DMS 273 treated with DMSO at 0.1 percent for 48 hours (cell line): Measurements from ENCODE around the gene ACSL6.

Source experiments
- DNase-seq: peaks from one replicate; lab custom pipeline; 2025; lab: John Stamatoyannopoulos, UW

Gene ACSL6, protein sequence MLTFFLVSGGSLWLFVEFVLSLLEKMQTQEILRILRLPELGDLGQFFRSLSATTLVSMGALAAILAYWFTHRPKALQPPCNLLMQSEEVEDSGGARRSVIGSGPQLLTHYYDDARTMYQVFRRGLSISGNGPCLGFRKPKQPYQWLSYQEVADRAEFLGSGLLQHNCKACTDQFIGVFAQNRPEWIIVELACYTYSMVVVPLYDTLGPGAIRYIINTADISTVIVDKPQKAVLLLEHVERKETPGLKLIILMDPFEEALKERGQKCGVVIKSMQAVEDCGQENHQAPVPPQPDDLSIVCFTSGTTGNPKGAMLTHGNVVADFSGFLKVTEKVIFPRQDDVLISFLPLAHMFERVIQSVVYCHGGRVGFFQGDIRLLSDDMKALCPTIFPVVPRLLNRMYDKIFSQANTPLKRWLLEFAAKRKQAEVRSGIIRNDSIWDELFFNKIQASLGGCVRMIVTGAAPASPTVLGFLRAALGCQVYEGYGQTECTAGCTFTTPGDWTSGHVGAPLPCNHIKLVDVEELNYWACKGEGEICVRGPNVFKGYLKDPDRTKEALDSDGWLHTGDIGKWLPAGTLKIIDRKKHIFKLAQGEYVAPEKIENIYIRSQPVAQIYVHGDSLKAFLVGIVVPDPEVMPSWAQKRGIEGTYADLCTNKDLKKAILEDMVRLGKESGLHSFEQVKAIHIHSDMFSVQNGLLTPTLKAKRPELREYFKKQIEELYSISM

DNA sequence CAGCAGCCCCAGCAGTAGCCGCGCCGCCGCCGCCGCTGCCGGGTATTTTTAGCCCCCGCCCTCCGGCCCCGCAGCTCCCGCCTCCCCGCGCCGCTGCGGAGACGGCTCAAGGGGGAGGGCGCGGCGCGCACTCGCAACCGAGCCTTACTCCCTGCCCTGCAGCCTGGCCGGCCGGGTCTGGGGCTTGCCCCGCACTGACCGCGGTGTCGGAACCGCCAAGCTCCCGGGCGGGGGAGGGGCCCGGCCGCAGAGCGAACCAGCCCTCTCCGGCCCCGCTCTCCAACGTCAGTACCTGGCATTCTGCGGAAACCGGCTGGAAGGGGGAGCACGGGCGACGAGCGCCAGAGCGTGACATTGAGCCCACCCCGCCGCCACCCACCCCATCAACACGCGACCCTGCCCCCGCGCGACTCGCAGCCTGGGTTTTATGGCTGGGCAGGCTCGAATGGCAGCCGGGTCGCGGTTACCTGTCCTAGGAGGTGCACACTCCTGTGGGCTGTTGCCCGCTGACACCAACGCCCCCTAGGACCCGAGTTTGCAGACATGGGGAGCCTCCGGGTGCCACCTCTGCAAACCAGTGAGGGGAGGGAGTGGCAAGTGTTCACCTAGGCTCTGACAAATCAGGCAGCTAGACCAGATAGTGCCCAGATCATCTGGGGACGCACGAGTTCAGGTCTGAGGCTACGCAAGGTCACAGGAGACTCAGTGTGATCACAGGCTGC lies at the start of gene ACSL6:
TSS of gene ACSL6 (minus strand) at position 37 of the 722 bp plus-strand sequence. CDS start 105 bp downstream, outside the sequence.
- no peak for DNase-seq

DNA sequence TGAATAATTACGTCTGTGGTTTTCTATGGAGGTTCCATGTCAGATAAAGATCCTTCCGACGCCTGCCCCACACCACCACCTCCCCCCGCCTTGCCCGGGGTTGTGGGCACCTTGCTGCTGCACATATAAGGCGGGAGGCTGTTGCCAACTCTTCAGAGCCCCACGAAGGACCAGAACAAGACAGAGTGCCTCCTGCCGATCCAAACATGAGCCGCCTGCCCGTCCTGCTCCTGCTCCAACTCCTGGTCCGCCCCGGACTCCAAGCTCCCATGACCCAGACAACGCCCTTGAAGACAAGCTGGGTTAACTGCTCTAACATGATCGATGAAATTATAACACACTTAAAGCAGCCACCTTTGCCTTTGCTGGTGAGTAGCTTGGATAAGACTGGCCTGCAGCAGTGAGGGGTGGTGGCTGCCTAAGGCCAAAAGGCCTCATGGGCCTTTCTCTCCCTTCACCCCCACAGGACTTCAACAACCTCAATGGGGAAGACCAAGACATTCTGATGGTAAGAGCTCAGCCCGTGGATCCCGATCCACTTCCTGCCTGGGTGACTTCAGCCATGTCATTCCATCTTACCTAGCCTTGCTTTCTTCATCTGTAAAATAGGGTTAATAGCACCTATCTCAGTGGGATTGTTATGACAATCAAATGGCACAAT lies 49.2 kb upstream of the ACSL6 start, which contains the start of gene IL3:
TSS of gene IL3 (plus strand) at position 155 of the 661 bp plus-strand sequence. CDS start at position 207, 52 bp downstream.
- no peak for DNase-seq

DNA sequence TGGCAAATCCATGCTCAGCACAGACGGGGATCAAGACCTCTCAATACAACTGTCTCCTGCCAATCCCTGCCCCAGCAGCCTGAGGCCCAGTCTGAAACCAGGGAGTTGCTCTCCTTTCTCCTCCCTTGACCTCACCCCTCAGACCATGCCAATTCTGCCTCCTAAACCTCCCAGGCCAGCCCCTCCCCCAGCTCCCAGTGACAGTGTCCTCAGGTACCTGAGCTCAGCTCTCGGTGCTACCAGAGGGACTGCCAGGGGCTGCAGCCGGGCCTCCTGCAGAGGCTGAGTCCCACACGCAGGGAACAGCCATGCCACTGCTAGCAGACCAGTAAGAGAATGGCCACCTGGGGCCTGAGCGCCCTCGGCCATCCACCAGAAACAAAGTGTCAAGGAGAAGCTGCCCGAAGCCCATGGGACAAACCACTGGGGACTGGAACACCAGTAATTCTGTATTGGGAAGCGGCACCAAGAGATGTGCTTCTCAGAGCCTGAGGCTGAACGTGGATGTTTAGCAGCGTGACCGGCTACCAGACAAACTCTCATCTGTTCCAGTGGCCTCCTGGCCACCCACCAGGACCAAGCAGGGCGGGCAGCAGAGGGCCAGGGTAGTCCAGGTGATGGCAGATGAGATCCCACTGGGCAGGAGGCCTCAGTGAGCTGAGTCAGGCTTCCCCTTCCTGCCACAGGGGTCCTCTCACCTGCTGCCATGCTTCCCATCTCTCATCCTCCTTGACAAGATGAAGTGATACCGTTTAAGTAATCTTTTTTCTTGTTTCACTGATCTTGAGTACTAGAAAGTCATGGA lies 48.4 kb upstream of the ACSL6 start:
- DNase-seq: no peak

DNA sequence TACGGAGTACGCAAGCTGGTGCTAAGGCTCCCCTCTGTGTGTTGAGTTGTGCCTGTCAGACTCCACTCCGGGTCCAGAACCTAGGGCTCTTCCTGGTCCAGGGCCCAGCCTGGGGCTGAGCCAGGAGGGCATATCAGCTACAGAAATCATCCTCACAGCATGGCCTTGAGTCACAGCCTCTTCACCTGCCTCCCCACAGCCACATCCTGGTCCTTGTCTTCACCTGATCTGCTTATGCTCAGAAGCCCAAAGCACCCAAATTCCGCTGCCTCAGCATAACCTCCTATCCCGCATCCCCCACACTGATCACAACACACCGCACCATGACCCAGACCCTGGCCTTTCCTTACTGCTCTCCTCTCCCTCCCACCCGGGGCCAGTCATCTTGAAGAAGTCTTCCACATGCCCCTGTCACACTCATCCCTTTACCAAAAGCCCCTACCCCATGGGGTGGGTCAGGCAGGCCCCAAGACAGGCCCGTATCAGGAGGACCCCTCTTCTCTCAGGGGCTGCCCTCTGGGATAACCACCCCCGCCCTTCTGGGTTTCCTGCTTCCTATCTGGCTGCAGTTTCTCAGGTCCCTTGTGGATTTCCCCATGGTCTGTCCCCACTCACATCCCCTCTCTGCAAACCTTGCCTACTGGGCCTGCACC lies 47.7 kb upstream of the ACSL6 start:
- no peak for DNase-seq

DNA sequence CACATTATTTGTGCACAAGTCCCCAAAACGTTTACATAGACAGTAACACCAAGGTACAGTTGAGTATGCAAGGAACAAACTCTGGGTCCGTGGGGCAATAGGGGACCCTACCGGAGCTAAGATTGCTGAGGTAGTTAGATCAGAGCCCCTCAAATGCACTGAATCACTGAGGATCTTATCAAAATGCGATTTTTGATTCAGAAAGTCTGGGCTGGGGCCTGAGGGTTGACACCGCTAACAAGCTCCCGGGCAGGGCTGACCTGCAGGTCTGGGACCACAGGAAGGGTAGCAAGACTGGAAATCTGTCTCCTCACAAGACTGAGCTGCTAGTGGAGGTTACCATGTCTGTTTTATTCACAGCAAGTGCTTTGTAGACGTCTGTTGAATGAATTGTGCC lies 47.2 kb upstream of the ACSL6 start:
- DNase-seq: no peak

DNA sequence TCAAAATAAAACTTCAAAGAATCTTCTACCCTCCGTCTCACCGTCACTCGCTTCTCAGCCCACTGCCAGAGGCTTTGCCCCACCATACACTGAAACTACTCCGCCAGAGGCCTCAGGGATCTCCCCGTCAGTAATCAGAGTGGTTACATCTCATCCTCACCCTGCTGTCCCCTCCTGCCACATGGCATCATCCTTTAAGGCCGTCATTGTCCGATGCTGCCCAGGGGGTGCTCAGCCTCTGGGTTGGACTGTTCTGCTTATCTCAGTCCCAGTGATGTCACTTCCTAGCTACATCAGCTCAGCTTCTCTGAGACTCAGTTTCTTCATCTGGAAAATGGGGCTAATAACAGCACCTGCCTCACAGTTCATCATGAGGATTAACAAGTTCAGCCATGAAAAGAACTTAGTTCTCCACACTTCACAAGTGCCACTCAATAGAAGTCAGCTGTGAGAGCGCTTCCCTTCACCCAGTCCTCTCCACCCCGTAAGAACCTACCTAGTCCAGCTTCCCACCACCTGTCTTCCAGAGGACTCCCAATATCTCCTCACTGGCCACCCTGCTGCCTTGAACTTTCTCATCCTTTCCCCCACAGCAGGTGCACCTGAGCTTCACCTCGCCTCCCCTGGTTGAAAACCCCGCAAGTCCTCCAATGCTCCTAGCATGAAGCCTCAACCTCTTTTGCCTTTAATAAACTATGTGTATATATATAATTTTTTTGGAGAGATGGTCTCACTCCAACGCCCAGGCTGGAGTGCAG lies 46.2 kb upstream of the ACSL6 start:
- no peak for DNase-seq

DNA sequence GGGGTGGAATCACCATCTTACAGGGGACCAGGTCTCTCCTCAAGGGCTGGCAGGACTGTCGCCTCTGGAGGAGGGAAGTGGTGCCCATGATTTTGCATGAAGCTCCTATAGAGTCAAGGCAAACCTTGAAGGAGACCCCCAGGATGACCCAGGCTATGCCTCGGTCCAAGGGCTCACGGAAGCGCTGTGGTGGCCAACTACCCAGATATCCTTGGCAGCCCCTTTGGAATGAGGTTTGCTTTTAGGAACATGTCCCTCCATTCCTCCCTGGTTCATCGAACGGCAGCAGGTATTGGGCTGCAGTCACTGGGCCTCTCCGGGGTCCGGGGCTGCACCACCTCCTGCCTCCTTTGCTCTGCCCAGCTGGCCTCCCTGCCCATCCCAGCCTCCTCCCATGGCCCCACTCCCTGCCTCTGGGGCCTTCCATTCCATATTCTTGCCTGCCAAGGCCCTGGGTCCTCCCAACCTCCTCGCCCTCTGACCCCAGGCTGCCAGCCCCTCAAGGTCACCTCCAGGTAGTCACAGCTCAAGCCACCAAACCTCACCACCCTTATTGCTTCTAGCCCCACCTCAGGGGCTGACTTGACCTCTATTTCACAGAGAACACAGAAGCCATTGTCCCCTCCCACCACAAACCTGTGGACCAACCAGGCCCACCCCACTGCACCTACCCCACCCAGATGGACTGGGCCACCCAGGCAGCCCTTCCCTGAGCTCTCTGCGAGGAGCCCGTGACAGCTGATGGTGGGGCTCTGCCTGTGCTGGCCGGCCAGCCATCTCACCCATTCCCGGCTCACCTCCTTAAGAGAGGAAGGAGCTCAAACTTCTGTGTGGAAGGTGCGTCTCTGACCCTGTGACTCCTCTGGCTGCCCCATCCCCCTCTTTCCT lies 45.4 kb upstream of the ACSL6 start:
- DNase-seq: no peak

DNA sequence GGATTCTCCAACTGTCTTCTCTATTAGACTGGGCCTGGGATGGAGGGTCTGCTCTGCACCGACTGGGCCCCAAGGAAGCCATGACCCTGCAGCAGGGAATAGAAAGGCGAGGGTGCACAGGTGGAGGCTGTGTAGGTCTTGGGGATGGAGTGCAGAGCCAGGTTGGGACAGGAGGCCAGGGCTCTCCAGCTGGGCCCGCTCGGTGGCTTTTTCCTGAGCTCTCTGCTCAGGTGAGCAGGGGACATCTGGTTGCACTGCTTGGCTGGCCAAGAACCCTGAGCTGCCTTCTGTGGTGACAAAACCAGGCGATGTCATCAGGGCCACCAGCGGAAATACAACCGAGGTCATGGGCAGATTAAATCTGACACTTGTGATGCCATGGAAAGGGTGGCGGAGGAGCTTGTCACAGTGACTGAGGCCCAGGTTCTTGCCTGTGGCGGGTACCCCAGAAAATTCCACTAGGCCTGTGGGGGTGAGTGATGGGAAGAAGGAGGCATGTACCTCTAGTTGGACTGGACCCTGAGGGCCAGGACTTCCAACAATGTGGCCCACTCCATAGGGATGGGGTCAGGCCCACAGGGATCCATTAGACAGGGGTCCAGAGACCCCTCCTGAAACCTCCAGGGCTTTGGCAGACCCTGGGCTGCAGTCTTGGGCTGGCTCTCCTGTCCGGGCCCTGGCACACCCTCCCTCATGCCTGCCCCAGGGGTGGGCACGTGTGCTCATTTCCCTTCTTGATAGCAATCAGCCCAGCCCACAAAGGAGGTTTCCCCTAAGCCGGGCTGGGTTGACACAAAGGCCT lies 44.6 kb upstream of the ACSL6 start:
- no peak for DNase-seq

DNA sequence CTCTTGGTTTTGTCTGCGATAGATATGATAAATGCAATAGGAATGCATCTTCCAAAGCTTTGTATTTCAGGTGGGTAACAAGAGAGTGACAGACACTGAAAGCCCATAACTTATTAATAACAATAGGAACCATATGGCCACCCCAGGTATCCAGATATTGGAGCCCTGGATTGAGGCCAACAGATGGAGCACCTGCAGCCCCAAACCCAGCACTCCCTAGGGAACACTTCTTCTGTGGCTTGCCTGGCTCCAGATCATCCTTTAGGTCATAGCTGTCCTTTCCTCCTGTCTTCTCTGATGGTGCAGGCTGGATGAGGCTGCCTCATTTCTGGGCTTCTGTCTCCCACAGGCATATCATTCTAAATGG lies 44.0 kb upstream of the ACSL6 start:
- no peak for DNase-seq

DNA sequence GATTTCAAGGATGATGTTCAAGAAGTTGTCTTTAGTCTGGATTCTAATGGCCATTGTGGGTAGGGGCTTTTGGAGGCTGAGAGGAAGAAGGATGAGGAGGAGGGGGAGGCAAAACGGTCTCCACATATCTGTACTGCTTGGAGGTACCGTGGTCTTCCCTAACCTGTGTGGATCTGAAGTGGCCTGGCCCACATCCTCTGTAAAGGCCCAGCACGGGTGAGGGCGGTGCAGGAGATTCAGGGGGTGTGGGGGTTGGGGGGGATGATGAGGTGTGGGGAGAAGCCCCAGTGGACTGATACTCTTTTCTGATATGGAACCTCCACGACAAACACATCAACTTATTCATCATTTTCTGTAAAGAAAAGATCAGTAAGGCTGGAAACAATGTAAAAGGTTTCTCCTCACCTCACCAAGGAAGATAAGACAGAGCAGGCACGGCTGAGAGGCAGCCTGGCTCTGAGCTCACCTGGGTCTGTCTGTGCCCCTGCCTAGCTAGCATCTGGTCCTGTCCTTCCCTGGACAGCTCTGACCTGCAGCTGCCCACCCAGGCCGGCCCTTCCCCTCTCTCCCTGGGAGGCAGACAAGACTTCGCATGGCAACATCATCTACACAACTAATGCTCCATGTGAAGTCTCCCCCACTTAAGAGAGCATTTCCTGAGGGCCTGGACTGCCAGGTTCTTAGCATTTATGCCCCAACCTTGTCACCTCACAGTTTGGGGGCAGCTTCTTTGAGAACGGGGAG lies 43.4 kb upstream of the ACSL6 start:
- no peak for DNase-seq

DNA sequence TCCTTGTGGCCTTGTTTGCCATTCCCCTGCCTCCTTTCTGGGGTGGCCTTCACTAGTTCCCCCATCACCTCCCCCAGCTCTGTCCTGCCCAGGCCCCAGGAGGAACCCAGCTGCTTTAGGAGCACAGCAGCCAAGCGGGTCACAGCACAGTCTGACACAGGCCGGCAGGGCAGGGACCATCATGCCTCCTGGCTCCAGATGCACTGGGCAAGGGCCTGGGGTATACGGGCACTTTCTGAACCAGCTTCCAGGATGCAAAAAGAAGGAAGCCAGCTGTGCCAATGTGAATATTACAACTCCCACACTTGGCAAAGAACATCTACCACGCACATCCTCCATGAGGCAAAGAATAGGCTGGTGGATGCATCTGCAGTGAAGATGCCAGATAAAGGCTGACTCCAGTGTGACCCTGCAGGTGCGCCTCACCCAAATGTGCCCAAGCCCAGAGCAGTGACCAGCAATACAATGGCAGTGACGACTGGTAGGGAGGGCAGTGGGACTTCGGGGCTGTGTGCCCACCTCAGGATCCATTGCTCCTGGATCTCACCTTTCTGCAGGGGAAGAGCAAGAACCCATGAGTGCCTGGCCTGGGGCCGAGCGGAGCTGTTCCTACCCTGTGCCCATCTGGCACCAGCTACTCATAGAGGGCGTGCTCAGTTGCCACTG lies 42.7 kb upstream of the ACSL6 start:
- no peak for DNase-seq

DNA sequence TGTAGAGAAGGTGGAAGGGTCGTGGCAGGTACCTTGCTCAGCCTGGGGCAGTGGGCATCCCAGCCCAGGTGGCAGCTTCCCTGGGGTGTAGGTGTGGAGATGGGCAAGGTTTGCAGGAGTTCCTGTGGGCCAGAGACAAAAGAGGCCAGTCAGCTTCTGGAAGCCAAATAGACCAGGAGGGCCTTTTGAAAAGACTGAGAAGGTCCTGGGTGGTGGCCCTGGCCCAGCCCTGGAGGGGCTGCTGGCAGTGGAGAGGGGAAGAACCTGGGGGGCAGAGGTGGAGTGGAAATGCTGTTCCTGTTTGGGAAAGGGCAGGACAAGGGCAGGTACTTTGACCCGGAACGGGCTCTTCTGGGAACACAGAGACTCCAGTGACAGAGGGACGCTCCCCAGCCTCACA lies 42.0 kb upstream of the ACSL6 start:
- no peak for DNase-seq

DNA sequence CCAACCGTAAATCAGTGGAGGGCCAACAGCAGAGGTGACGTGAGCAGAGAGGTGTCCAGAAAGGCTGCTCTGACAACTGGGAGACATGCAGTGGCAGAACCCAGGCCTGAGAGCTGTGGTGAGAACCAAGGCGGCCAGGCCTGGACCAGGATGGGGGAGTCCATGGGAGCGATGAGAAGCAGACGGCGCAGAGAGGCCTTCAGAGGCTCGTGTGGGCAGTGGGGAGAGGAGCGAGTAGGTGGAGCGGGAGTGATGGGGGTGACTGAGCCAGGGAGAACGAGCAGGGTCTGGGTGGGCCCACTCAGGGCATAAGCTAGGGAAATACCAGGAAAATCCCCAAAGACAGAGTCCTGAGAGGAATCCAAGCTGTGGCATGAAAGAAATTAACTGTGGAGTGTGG lies 41.1 kb upstream of the ACSL6 start:
- DNase-seq: no peak

DNA sequence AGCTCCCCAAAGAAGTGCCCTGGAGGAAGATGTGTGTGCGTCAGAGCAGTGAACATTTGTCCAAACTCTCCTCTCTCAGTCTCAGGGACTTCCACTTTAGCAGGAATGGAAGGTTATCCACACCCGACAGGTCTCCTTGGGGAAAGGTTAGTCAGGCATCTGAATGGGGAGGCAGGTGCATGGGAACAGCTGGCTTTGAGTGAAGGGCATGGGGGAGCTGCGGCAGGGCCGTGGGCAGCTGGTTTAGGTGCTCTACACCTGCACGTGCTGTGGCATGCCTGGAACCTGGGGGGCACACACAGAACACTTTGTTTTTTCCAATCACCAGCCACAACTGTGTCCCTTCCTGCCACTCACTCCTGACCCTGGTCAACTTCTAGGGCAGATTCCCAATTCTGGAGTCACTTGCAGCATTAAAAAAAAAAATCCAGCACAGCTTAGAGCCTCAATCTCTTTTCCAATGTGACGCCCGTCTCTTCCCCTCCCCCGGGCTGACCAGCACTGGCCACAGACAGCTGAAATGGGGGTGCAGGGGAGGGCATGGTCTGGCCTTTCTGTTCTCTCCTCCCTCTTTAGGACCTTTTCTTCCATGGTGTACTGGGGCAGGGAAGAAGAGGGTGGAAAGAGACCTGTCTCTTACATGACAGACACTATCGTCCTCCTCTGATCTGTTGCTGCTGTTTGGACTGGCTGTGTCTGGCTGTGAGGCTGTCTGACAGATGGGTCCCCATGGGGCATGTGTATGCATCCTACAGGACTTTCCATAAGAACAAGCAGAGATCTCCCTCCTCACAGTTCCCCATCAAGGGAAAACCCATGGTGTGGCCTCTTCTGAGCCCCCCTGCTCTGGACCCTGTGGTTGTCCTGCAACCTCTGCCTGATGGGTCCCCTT lies 39.4 kb upstream of the ACSL6 start:
- no peak for DNase-seq

DNA sequence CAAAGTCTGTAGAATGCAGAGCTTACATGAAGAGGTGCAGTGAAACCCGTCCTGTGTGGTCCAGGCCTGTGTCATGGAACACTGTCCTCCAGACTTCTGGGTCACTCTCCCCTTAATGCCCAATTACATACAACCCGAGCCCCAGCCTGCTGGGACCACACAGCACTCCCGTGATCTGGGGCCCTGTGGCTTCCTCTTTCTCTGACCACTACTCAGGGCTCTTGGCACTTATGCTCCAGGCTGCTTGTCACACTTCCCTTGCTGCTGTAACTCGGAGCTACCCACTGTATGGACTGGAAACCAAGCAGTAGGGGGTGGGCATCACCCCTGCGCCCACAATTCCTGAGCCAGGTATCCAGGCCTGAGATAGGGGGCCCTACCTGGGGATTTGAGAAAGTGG lies 38.7 kb upstream of the ACSL6 start:
- DNase-seq: no peak

DNA sequence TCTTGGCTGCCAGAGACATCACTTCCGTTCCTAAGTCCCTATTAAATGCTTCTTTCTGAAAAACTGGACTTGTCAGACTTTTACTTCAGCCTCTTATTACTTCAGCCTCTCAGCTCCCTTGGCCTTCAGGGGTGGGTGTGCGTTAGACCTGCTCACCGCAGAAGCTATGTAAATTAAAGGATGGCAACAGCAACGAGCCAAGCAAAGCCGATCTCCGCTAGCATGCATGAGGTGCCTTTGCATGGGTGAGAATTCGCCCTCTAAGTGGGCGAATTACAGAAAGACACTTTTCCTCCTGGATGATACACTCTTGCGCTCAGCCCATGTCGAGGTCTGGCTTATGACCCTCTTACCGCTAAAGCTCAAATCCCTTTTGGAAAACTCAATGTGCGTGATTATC lies 38.1 kb upstream of the ACSL6 start:
- no peak for DNase-seq
